Stomach smooth muscle (tissue), 2 donors: ENCODE measurements around the gene RAMACL.

Experiments
- H3K27ac ChIP-seq: one replicate; pipeline ENCODE4 v1.7.0; 2013; ENCODE audit warnings: mild to moderate bottlenecking, low read length, inconsistent platforms
- H3K27me3 ChIP-seq, 2 donors: one replicate each; pipeline ENCODE4 v1.7.0; 2013; ENCODE audit warnings: low read length in 2 of 2; ENCODE audit not compliant: insufficient read depth in 2 of 2, control insufficient read depth in 1 of 2
- H3K36me3 ChIP-seq, 2 donors: one replicate each; pipeline ENCODE4 v1.7.0; 2013; ENCODE audit warnings: low read length in 2 of 2; ENCODE audit not compliant: control insufficient read depth in 2 of 2, insufficient read depth in 2 of 2
- H3K4me1 ChIP-seq: one replicate; pipeline ENCODE4 v1.7.0; 2013; ENCODE audit warnings: low read length; ENCODE audit not compliant: control insufficient read depth, insufficient read depth
- H3K4me3 ChIP-seq, 2 donors: one replicate each; pipeline ENCODE4 v1.7.0; 2013; ENCODE audit warnings: low read length in 2 of 2
- H3K9ac ChIP-seq, 2 donors: one replicate each; pipeline ENCODE4 v1.7.0; 2013; ENCODE audit warnings: low read length in 2 of 2, mild to moderate bottlenecking in 1 of 2
- H3K9me3 ChIP-seq, 2 donors: one replicate each; pipeline ENCODE4 v1.7.0; 2013; ENCODE audit warnings: low read length in 2 of 2; ENCODE audit not compliant: control insufficient read depth in 2 of 2
- donor health status: healthy.
- donor health status: Pancreatic carcinoma.

The RAMACL gene

DNA sequence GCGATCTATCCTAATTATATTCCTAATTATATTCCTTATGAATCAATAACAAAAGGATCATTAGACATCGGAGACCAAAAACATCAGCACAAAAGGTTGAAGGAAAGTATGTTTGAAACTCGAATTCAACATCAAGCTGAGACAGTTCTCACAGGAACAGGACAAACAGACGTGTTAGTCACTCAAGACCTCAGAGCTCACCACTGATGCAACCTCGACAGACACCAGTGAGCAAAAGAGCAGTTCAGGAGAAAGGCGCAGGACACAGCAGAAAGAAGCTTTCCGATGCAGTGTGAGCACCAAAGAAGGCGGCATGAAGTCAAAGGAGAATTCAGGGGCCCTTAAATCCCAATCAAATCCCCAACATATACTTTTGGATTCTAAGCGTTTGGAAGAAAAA, 6.3 kb upstream of the RAMACL start:
- Histone ChIP-seq H3K9ac (no peak overlapping the region), H3K4me3 (no peak overlapping the region), H3K9me3 (no peaks in the 10 kb centered on the region), H3K36me3 (no peaks in the 10 kb centered on the region), H3K27ac (no peak overlapping the region), H3K4me1 (peaks cover 7% of the 10 kb centered on the region), H3K27me3 (no peaks in the 10 kb centered on the region)

DNA sequence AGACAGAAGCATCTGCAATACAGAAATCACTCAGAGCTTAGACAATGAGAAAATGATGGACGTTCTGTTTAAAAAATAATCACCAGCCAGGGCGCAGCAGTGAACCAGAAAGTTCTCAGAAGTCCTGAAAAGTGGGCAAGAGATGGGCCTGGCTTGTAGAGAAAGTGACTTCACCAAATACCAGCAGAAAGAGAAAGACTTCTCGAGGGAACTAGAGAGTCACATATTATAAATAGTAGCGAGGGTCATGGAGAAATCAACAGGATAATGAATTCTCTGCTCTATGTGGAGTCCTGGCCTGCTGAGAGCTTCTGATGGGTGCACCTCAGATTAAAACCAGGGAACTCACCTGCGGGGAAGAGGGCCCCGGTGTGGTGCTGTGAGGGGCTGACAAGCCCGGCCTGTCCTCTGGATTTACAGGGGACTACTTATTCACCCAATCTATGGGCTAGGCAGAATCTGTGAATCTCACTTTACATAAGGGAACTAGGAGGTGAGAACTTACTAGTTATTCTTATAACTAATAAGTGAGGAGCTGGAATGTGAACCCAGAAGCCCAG, 5.6 kb upstream of the RAMACL start:
- Histone ChIP-seq H3K9me3 (no peaks in the 10 kb centered on the region), H3K4me3 (no peak overlapping the region), H3K4me1 (peaks cover 7% of the 10 kb centered on the region), H3K9ac (no peak overlapping the region), H3K27ac (no peak overlapping the region), H3K27me3 (no peaks in the 10 kb centered on the region), H3K36me3 (no peaks in the 10 kb centered on the region)

DNA sequence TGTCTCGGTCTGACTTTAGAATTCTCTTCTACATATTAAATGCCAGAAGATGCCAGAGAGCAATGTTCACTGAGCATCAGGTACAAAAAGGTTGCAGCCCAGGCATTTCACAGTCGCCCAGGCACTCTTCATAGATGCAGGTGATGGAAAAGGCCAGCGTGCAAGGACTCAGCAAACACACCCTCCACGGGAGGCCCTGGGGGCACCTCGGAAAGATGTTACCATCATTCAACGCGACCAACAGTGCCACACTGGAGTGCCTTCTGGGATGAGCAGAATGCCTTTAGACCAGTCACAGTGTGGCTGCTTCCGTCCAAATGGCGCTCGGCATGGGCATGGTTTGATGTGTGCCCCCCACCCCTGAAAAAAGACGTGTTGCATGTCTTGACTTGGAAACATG, 4.5 kb upstream of the RAMACL start:
- Histone ChIP-seq H3K27me3 (no peaks in the 10 kb centered on the region), H3K9ac (no peak overlapping the region), H3K9me3 (no peaks in the 10 kb centered on the region), H3K4me1 (peaks cover 7% of the 10 kb centered on the region), H3K4me3 (no peak overlapping the region), H3K27ac (no peak overlapping the region), H3K36me3 (no peaks in the 10 kb centered on the region)

DNA sequence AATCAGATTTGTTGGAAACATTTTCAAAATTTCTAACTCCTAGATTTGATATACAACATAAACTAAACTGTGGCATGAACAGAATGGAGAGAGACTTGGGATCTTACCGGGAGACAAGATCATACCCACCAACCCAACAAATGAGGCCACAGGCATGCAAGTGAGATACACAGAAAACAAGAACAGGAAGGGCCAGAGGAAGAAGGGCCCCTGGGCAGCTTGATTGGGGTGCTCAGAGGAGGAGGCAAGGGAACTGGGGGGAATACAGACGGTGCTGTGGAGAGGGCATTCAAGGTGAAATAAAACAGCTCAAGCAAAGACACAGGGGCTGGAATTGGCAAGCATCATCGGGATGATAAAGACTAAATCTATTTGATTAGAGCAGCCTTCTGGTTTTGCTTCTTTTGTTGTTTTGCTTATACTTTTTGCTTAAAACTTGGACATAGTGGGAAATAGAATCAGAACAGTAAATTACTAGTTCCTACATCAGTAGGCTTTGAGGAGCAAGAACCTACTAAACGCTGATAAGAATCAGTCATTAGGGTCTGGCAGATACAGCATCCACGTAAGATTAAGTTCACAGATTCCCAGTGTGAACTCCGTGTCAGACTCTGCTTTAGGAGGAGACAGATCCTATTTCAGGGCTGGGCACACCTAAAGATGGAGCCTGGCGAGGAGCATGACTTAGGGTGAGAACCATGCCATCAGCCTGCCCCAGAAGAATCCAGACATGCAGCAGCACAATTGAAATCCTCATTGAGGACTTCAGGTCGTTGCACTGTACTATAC, 3.5 kb upstream of the RAMACL start:
- no peaks in the 10 kb centered on the region for H3K27me3 ChIP-seq
- no peaks in the 10 kb centered on the region for H3K36me3 ChIP-seq
- H3K4me1 ChIP-seq = peaks cover 4% of the 10 kb centered on the region
- H3K9ac ChIP-seq = no peak overlapping the region
- no peak overlapping the region for H3K4me3 ChIP-seq
- no peak overlapping the region for H3K27ac ChIP-seq
- no peaks in the 10 kb centered on the region for H3K9me3 ChIP-seq

DNA sequence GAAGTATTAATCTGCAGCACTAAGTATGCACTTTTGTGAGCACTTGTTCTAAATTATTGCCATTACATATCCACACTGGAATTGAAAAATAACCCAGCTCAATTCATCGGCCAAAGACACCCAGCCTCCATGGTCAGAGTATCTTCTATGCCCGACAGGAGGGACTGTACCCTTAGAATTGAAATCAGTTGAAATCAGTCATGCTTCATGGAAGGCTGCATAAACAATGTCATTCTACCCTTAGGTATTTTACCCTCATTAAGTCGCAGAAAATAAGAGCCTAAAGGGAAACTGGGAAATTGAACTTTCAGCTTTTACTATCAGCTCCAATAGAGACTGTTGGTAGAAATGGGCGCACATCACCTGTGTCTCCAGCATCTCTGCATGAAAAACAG, 2.9 kb upstream of the RAMACL start:
- Histone ChIP-seq H3K4me1 (peaks cover 2% of the 10 kb centered on the region), H3K9me3 (no peaks in the 10 kb centered on the region), H3K27ac (no peak overlapping the region), H3K9ac (no peak overlapping the region), H3K36me3 (no peaks in the 10 kb centered on the region), H3K4me3 (no peak overlapping the region), H3K27me3 (no peaks in the 10 kb centered on the region)

DNA sequence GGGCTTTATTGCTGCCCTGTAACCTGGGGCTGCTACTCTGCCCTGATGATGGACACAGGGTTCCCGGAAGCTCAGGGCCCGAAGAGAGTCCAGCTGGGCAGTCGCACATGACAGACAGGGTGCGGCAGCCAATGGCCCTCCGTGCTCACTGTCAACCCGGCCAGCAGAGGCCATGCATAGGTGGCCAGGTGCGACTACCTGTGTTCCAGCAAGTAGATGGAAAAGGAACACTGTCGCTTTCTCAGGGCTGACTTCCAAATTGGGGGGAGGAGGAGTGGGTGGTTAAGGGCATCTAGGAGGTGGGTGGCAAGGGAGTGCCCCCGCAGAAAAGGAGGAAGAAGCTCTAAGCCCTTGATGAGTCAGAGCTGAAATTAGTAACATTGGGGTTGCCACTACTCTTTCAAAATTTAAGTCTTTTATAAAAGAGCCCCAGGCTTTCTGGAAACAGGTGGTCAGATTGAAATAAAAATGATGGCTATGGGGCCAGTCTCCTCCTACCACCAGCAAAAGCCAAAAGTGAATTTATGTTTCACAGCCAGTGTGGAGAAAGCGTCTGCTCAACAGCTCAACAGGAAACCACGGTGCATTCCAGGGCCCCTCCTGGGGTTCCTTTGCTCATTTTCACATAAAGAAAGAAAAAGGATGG, 2.3 kb upstream of the RAMACL start:
- Histone ChIP-seq H3K4me1 (peaks cover 7% of the 10 kb centered on the region), H3K9ac (no peak overlapping the region), H3K4me3 (no peak overlapping the region), H3K9me3 (no peaks in the 10 kb centered on the region), H3K27me3 (no peaks in the 10 kb centered on the region), H3K36me3 (no peaks in the 10 kb centered on the region), H3K27ac (no peak overlapping the region)

DNA sequence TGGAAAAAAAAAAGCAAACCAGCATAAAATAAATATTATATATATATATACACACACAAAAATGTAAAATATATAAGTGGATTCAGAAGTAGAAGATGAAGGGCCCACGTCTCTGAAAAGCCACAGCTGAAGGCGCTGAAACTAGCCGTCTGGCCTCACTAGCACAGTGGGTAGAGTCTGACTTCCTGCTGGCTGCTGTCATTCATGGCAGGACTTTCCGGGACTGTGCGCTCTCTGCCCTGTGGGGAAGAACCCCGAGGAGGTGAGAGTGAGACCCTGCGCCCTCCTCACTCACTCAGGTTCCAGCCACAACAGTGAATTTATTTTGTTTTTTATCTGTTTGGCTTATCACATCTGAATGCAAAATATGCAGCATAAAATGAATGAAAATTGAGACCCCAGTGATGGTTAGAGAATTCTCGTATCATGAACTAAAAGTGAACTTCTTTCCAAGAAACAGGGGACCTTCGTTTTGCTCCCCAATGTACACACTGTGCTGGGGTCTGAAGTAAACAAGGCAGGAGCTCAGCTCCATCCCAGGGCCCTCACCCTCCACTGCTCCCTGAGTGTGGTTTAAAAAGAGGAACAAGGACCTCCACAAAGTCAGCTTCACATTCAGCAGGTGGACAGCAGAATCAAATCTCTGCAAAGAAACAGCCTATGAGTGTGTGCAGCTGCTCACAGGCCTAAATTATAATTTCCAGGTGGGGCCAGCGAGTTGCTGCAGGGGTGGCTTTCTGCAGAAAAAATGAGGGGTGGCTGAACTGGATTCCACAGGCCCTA, 1.3 kb upstream of the RAMACL start:
- Histone ChIP-seq H3K36me3 (no peaks in the 10 kb centered on the region), H3K9ac (no peak overlapping the region), H3K27ac (no peak overlapping the region), H3K4me1 (peaks cover 8% of the 10 kb centered on the region), H3K4me3 (no peak overlapping the region), H3K9me3 (no peaks in the 10 kb centered on the region), H3K27me3 (no peaks in the 10 kb centered on the region)

DNA sequence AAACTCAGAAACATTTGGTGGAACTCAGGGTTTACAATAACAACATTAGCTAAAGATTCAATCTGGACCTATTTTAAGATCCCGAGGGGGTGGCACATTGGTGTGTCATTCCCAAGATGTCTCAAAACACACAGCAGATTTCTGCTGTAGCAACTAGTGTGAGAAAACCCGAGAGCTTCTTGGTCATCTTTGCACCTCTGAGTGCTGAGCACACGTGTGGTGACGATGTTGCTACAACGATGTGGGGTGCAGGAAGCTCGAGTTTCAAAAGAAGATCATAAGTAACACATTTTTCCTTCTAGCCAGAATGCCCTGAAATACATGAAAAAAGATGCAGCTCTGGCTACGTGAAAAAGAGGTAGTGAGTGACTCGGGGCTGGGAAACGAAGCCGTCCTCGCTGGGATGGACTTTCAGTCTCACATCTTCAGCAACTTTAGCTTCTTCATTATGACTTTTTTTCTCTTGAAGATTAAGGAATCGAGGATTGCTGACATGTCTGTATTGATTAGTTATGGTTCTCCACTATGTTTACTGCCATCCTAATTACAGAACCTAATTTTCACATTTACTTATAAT, 1.5 kb downstream of the RAMACL start:
- H3K9me3 ChIP-seq = no peaks in the 10 kb centered on the region
- H3K9ac ChIP-seq = no peak overlapping the region
- no peak overlapping the region for H3K27ac ChIP-seq
- H3K27me3 ChIP-seq = no peaks in the 10 kb centered on the region
- H3K4me3 ChIP-seq = no peak overlapping the region
- peaks cover 8% of the 10 kb centered on the region for H3K4me1 ChIP-seq
- peaks cover 0 to 2% of the 10 kb centered on the region in 2 donors for H3K36me3 ChIP-seq

DNA sequence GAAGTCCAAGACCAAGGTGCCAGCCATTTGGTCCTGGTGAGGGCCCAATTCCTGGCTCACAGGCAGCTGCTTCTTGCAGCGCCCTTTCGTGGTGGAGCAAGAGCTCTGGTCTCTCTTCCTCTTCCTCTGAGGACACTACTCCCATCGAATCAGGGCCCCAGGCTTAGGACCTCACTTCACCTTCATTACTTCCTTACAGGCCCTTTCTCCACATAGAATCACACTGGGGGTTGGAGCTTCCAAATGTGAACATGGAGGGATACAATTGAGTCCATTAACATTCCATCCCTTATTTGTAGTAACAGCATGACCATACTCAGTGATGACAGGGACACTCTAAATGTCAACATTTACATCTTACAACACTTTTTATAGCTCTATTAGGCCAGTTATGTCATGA, 2.3 kb downstream of the RAMACL start:
- H3K4me3 ChIP-seq = no peak overlapping the region
- H3K36me3 ChIP-seq = peaks cover 0 to 3% of the 10 kb centered on the region in 2 donors
- no peaks in the 10 kb centered on the region for H3K9me3 ChIP-seq
- H3K27me3 ChIP-seq = no peaks in the 10 kb centered on the region
- H3K9ac ChIP-seq = no peak overlapping the region
- H3K27ac ChIP-seq = no peak overlapping the region
- H3K4me1 ChIP-seq = peaks cover 8% of the 10 kb centered on the region

DNA sequence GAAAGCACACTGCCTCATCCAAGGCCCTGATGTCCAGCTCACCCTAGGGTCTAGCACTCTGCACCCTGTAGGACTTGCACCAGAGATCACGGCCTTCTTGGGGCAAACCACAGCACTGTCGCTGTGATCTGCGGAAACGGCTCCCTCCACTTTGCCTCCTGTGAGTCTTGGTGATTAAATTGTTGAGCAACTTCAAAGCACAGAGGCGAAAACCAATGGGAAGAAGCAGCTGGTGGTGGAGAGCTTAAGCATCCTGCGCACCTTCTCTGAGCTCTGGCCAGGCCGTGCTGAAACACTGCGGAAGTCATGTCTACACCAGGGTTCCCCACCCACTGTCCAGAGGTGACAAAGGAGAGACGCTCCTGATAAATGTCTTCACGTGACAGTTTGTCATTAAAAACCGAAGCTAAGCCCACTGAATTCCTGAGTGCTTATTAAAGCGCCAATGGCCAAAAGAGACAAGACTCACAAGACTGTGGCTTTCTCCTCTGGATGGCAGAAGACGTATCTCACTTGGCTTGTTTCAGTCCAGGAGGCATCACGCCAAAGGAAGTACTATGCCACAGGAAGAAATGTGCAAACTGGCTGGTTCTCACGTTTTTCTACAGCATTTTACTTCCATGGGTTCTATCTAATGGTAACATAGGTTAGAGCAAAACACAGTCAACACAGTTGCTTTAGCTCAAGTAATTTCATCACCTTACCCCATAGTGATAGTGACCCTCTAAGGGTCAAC, 3.1 kb downstream of the RAMACL start:
- H3K9me3 ChIP-seq = no peaks in the 10 kb centered on the region
- H3K27me3 ChIP-seq = no peaks in the 10 kb centered on the region
- H3K4me3 ChIP-seq = no peak overlapping the region
- peaks cover 0 to 3% of the 10 kb centered on the region in 2 donors for H3K36me3 ChIP-seq
- no peak overlapping the region for H3K27ac ChIP-seq
- peaks cover 6% of the 10 kb centered on the region for H3K4me1 ChIP-seq
- no peak overlapping the region for H3K9ac ChIP-seq
